DOHH2 (cell line): ENCODE data around the gene ERAL1.

Experiments used
- CTCF ChIP-seq: fragments of 200-600 bp; sonication (generic); IDR thresholded peaks from one replicate; pipeline ENCODE4 v1.5.1; 2014; ENCODE audit warnings: antibody characterized with exemption, mild to moderate bottlenecking, low read depth, low read length; ENCODE audit not compliant: poor library complexity, severe bottlenecking
- EZH2phosphoT487 ChIP-seq: fragments of 200-600 bp; sonication (generic); IDR thresholded peaks from 2 replicates; pipeline ENCODE4 v1.6.1; 2017; ENCODE audit warnings: borderline replicate concordance, mild to moderate bottlenecking, antibody characterized with exemption, low read length, moderate library complexity, mixed read lengths

GRCh38 chr17:28857905-28858800 is 3.3 kb downstream of the ERAL1 start:
- TF ChIP-seq CTCF (no peak), EZH2phosphoT487 (no peak)
